GDM1 (cell line): ENCODE results near the gene MPHOSPH9.
A peak's percentile ranks its signal among the peaks of the same experiment; 100 is the strongest.

Source experiments
- DNase-seq: peaks from one replicate; lab custom pipeline; 2025; lab: John Stamatoyannopoulos, UW

MPHOSPH9 gene

DNA sequence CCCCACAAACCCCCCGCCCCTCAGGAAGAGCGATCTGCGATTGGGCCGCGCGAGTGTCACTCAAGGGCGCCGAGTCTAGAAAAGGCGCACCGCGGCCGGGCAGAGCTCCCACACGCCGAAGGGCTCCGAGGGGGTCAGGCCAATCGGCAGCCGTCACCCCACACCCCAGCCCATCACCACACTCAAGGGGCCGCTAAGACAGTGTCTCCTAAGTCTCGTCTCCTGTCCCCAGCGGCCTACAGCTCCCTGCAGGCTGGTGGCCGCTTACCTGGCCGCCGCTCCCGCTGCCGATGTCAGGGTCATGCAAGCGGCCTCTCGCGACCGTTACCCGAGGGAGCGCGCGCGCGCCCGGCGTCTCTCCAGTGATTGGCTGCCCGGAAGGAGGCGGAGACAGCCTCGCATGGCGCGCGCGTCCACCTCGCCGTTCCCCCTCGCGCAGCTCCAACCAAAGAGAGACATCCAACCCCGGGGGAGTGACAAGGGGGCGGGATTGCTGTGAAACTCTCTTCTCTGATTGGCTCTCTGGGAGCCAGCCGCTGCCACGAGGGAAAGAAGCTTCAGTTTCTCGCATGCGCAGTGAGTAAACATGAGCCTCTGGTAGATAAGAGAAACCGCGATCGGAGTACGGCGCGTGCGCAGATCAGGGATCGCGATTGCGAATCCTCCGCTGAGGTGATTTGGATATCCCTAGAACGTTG is at the start of gene MPHOSPH9, which contains the start of gene MTRFR:
MPHOSPH9 (minus strand) TSS at position 335 of the 698 bp plus-strand sequence. CDS start 2,777 bp downstream, outside the sequence.
MTRFR (plus strand) TSS at position 630 of the 698 bp plus-strand sequence. CDS start 20,239 bp downstream, outside the sequence.
- peak; percentile 99 for DNase-seq

- no peak for DNase-seq
Observed at GRCh38 chr12:123282111-123282510, 49.2 kb upstream of the MPHOSPH9 start.

- no peak for DNase-seq
Observed at GRCh38 chr12:123280971-123281370, 48.0 kb upstream of the MPHOSPH9 start.

- peak; percentile 32 for DNase-seq
Observed at GRCh38 chr12:123278101-123278627, 45.2 kb upstream of the MPHOSPH9 start.

DNA sequence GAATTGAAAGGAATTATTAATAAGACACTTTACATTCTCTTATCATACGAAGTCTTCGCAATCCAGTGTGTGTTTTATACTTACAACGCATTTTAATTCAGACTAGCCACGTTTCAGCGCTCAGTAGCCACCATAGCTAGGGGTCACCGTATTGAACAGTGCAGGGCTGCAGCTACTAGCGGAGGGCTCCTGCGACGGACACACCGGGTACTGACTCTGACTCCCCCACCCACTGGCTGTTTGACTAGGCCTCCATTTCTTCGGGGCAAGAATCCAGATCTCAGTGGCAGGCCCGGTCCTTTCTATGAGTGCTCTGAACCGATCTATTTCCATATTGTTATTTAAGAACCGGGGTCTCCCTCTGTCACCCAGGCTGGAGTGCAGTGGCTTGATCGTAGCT is 40.2 kb upstream of the MPHOSPH9 start:
- no peak for DNase-seq

DNA sequence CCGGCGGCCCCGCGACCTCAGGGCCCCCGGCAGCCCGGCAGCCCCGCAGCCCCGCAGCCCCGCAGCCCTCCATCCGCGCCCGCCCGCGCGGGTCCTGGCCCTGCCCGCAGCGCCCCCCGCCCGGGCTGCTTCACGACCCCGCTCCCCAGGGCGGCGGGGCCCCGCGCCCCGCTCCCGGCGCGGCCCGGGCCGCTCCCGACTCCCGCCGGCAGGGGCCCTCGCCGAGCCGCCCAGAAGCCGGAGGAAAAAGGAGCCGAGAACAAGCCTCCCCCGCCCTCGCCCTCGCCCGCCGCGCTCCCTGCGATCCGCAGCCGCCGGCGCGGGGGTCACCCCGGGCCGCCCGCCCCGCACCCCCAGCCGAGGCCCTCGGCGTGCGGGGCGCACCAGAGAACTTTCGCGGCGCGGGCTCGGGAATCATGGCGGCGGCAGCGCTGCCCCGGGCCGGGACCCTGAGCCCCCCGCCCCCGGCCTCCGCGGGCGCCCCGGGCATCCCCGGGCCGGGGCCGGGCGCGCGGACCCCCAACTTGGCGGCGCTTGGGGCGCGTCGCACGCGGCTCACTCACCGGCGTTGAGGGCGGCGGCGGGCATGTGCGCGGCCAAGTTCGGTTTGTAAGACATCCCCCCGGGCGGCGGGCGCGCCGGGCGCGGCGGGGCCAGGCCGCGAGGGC is 38.2 kb upstream of the MPHOSPH9 start:
- peak; percentile 55 for DNase-seq

DNA sequence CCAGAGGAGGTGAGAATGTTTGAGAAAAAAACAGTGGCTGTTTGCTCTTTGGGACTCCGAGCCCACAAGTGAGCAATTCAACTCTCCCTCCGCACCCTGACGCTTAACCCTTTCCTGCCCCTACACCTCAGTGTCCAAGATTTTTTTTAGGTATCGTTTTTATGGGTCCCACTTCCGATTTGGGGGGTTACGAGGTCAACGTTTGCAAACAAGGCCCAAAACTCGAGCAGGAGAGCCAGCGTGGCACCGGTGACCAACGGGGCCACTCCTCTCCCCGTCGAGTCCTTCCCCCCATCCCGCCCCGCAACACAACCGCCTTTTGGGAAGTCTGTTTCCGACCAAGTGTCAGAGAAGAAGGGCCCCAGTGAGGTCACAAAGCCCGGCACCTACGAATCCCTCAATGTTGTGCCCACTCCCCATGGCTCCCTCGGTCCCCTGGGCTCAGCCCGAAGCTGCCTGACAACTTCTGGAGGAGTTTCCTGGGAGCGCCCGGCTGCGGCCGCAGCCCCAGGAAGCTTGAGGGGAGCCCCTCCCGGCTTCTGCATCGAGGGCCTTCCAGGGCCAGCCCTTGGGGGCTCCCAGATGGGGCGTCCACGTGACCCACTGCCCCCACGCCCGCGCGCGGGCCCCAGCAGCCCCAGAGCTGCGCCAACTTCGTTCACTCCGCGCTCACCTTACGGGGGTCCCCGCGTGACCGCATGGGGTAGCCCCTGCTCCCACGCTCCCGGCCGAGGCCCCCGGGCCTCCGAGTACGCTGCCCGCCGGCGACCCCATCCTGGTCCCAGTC is 37.5 kb upstream of the MPHOSPH9 start:
- no peak for DNase-seq

GRCh38 chr12:123269896-123270213 is 36.9 kb upstream of the MPHOSPH9 start:
- no peak for DNase-seq

DNA sequence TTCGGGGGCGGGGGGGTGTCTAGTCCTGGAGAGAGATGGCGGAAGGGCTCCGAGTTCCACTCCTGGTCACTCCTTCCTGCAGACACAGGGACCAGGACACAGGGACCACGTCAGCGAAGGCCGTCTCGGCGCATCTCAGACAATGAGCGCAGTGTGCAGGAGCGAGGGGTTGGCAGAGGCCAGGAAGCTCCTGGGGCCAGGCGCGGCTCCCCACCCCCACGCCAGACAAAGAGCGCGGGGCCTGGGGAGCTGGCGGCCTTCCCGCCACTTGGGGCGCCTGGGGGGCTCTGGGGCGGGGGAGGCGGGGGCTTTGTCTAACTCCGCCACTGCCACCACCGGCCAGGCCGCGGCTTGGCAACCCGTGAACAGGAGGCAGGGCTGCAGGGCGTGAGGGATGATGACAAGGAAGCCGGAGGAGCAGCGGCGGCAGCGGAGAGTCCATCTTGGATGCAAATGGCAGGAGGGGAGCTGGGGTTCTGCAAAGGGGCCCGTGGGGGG is 36.5 kb upstream of the MPHOSPH9 start:
- DNase-seq: peak; percentile 55

DNA sequence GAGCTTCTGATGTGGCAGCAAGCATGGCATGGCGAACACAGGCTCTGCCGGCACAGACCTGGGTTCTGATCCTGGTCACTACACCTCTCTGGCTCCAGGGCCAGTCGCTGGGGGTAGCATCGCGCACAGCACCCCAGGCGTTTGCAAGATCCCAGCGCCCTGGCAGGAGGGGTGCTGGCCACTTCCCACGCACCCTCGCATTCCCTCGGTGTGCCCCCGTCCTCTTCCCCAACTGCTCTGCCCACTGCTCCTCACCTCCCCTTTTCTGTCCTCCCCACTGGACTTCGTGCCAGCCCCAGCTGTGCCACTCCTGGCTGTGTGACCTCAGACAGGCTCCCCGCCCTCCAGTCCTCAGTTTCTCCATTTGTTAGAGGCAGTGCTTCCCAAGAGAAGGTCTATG is 35.9 kb upstream of the MPHOSPH9 start:
- DNase-seq: no peak

GRCh38 chr12:123267991-123268843 is 35.3 kb upstream of the MPHOSPH9 start:
- DNase-seq: peak; percentile 68

DNA sequence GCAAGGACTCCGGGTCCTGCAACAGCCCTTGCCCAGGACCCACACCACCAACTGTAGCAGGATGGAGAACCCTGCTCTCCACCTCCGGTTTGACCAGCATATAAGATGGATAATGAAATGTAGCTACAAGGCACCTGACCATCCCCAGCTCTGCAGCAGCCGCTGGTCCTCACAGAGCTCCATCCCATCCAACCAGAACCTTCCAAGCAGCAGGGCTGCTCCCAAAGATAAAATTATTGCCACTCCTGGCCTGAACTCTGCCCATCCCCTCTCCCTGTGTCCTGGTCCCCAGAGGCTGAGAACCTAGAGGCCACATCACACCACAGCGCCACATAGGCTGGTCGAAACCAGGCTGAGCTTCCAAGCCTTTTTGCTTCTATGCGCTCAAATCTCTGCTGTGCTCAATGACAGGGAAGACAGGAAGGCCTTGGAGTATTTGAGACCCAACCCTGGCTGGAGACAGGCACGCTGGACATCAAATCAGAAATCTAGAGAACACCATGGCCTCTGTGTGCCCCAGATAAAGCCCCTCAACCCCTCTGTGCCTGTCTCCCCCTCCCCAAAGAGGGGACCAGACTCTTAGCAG is 34.5 kb upstream of the MPHOSPH9 start:
- DNase-seq: no peak

- no peak for DNase-seq
Observed at GRCh38 chr12:123266679-123267277, 33.8 kb upstream of the MPHOSPH9 start.

GRCh38 chr12:123265851-123266678 is 33.1 kb upstream of the MPHOSPH9 start:
- no peak for DNase-seq

DNA sequence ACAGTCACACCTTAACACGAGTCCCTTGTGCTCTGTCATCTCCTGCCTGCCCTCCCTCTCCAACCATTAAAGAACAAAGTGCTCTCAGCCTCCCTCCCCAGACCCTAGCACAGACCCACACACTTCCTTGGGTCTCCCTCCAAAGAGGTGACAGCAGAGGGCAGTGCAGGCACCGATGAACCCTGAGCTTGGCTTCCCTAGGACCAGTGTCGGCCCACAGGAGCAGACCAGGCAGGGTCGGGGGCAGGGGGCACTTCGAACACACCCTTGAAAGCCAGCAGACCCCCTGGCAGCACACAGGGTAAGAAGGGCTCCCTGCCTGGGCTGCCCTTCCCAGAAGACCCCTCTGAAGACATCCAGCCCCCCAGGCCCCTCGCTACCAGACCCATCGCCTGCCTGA is 31.7 kb upstream of the MPHOSPH9 start:
- DNase-seq: peak; percentile 42

DNA sequence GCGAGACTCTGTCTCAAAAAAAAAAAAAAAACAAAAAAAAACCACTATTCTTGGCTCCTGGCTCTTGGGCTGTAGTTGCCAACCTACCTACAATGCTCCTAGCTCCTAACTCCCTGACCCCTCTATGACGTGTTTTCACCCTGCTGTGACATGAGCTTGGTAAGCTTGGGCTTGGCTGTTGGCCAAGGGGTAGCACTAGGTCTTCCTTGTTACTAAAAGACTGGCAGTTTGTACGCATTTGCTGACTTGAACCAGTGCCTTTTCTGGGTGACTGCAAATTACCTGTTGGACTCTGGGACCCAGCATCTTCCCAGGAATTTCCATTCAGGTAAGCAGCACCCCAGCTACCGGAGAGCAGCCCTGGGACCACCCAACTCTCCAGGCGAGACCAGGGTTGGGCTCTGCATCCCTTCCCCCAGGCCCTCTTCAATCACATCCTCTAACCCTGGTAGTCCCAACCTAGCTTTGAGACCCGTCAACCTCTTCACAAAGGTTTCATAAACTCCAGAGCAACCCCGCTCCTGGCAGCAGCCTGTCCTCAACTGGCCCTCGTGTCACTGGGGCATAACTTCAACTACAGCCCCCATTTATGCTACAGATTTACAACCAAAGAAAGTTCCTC is 30.4 kb upstream of the MPHOSPH9 start:
- no peak for DNase-seq

- no peak for DNase-seq
Observed at GRCh38 chr12:123261196-123261595, 28.3 kb upstream of the MPHOSPH9 start.

DNA sequence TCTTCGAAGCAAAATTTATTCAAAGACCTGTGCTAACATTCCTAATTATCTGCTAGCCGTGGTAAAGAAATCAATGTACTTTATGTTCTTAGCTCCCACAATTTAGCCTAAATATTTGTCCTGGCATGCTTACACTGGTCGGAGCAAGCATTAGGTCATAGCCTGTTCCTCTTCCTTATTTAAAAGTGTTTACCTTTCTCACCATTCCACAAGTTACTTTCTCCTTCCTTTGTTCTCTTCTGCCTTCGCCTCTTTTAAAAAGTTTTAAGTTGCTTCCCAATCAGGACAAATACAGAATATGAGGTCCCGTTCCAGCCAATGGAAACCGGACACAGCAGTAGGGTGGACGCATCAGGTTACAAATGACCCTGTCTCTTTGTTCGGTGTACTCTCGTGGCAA is 27.1 kb upstream of the MPHOSPH9 start:
- no peak for DNase-seq

- no peak for DNase-seq
Observed at GRCh38 chr12:123258593-123258992, 25.7 kb upstream of the MPHOSPH9 start.
